ENCODE measurements around the gene GLRX5.

DNA sequence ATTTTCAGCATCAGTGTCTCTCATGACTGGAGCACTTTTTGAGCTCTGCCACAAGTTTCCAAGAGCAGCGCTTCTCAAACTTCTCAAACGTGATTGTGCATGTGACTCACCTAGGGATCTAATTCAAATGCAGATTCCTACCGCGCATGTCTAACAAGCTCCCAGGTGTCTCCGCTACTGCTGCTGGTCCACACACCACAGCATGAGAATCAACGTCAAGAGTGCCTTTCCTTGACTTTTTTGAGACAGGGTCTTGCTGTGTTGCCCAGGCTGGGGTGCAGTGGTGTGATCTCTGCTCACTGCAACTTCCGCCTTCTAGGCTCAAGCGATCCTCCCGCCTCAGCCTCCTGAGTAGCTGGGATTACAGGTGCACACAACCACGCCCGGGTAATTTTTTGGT is 22.4 kb downstream of the GLRX5 start:
- TF ChIP-seq, protein P1, sequence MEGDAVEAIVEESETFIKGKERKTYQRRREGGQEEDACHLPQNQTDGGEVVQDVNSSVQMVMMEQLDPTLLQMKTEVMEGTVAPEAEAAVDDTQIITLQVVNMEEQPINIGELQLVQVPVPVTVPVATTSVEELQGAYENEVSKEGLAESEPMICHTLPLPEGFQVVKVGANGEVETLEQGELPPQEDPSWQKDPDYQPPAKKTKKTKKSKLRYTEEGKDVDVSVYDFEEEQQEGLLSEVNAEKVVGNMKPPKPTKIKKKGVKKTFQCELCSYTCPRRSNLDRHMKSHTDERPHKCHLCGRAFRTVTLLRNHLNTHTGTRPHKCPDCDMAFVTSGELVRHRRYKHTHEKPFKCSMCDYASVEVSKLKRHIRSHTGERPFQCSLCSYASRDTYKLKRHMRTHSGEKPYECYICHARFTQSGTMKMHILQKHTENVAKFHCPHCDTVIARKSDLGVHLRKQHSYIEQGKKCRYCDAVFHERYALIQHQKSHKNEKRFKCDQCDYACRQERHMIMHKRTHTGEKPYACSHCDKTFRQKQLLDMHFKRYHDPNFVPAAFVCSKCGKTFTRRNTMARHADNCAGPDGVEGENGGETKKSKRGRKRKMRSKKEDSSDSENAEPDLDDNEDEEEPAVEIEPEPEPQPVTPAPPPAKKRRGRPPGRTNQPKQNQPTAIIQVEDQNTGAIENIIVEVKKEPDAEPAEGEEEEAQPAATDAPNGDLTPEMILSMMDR (IDR thresholded peaks at IDR 0.05; ENCODE audit: low read length) = no peak
- no peak for TF ChIP-seq EZH2phosphoT487 (IDR thresholded peaks at IDR 0.05; ENCODE audit: low read length)
- no peak for TF ChIP-seq EZH2 (optimal IDR thresholded peaks at IDR 0.05; ENCODE audit: low read depth, low read length)

All from MM.1S (cell line).